Measurements from ENCODE around the gene CYB561D2.

The CYB561D2 gene

DNA sequence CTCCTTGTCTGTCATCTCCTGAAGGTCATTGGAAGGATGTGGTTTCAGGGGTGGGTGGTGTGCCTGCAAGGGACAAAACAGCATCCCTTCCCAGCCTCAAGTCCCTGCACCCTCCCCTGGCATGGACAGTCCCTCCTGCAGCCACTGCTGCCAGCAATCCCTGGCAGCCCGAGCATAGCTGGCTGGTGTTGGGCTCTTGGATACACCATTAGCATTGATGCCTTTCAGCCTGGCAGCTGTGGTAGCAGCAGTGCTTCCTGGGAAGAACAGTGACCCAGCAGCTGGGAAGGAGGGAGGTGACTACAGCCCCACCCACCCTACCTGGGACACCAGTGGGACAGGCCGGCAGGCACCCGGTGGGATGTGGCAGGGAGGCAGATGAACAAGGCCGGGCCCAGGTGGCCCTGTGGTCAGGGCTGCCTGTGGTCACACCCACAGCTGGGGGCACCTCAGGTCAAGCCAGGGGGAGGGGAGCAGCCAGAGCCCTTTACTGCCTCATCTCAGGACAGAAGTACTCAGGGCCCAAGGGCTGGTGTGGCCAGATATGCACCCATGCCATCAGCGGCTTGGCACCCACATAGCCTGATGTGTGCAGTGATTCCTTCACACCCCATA lies 41.5 kb downstream of the CYB561D2 start:
- no peak for DNase-seq (ENCODE audit: low read depth)

DNA sequence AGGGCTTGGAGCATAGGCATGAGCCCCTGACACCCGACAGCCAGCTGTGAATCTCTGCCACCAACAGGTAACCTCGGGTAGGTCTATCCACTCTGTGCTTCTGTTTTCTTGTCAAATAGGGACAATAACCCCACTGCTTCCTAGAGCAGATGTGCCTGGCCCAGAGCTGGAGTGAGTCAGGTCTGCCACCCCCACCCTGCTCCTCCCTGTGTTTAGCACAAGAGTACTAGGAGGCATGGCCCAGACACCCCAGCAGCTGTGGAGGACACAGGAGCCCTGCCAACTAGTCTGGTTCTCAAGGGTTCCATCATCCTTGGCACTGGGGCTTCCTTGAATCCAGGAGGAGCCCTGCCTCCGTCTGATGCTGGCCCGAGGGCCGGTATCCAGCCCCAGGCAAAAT lies 42.4 kb downstream of the CYB561D2 start:
- no peak for DNase-seq (ENCODE audit: low read depth)

DNA sequence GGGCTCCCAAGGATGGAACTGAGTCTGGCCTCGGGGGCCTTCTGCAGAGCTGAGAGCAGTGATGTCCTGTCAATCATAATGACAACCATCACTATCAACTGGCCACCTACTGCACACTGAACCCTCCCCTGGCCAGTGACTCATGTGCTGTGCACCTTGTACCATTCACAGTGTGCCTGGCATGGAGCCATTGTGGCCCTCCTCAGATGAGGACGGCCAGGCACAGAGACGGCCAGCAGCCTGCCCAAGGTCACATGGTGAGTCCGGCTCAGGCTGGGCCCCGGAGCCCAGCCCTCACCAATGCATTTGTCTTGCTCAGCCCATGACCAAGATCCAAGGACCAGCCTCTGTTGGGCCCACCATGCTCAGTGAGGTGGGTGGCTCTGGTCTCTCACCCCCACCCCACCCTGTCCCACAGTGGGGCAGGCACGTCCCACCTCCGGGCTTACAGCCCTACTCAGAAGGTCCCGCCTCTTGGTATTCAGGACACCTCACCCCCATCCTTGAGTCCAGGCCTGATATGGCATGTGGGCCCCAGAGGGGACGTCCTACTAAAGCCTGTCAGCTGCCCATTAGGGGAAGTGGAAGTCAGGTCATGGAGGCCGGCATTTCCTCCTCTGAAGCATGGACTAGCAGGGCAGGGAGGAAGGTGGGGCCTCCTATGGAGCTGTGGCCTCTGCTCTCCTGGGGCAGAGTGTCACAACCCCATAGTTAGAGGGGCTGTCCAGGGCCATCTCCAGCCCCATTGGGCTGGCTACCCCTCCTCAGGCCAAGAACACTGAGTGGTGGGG lies 44.6 kb downstream of the CYB561D2 start:
- no peak for DNase-seq (ENCODE audit: low read depth)

DNA sequence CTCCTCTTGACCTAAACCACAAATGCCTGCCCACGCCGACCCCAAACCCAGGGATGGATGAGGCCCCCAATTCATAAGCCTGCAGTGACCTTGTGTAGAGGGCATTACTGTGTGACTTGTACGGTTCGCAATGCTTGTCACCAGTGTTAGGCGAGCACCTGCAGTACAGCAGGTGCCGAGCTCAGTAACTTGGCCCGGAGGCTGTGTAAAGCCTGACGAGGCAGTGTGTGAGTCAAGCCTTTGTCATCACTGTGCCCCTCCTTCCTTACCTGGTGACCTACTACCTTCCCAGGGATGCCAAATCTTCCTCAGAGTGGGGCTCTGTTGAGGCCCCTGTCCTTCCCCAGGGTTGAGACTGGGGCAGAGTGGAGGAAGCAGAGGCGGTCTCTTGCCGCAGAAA lies 45.8 kb downstream of the CYB561D2 start:
- no peak for DNase-seq (ENCODE audit: low read depth)

DNA sequence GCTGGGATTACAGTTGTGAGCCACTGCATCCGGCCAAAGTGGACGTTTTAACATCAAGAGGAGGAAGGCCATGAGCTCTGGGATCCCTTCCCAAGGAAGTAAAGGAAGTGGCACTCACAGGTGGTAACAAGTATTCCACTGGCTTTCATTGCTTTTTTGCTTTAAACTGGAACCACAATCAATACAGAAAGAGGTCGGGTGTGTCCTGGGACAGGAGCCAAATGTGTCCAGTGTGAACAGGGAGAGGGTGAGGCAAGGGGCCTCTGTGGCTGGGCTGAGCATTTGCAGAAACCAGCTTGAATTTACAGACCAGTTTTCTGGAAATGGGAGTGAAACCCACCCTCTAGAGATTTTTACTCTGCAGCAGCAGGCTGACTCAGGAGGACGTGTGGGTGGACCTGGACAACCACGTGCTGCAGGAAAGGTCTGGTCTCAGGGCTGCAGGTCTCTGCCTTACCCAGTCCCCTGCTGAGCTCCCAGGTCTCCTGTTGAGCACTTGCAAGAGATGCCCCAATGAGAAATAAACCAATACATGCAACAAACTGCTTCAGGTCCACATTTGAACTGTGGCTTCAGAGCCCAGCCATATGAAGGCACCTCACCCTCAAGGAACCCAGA lies 51.4 kb downstream of the CYB561D2 start:
- DNase-seq (ENCODE audit: low read depth) = no peak
